ENCODE measurements around the gene ERCC4.

The ERCC4 gene

GRCh38 chr16:13950821-13951547, 31.0 kb downstream of the ERCC4 start:
- TF ChIP-seq REST (IDR thresholded peaks at IDR 0.05; ENCODE audit: low read depth) (no peak), CEBPB (IDR thresholded peaks at IDR 0.05) (no peak), NFIC (IDR thresholded peaks at IDR 0.05) (no peak), TCF12 (IDR thresholded peaks at IDR 0.05; ENCODE audit: low read depth) (no peak), TEAD4 (IDR thresholded peaks at IDR 0.05) (no peak), YY1 (IDR thresholded peaks at IDR 0.05; ENCODE audit: low read depth) (no peak), CREB1 (IDR thresholded peaks at IDR 0.05; ENCODE audit: low read depth) (no peak), FOXM1 (IDR thresholded peaks at IDR 0.05; ENCODE audit: borderline replicate concordance, low read depth) (no peak), EGR1 (IDR thresholded peaks at IDR 0.05) (no peak), RAD21 (IDR thresholded peaks at IDR 0.05; ENCODE audit: low read depth) (no peak)

GRCh38 chr16:13951611-13952010, 31.7 kb downstream of the ERCC4 start:
- no peak for TF ChIP-seq EP300 (IDR thresholded peaks at IDR 0.05; ENCODE audit: borderline replicate concordance)
- no peak for TF ChIP-seq MAX (IDR thresholded peaks at IDR 0.05)
- TF ChIP-seq EGR1 (IDR thresholded peaks at IDR 0.05), result no peak
- TF ChIP-seq RAD21 (IDR thresholded peaks at IDR 0.05; ENCODE audit: low read depth), result no peak
- no peak for TF ChIP-seq TEAD4 (IDR thresholded peaks at IDR 0.05)

- TF ChIP-seq EGR1 (IDR thresholded peaks at IDR 0.05) (no peak), MAX (IDR thresholded peaks at IDR 0.05) (no peak), TEAD4 (IDR thresholded peaks at IDR 0.05) (no peak), REST (IDR thresholded peaks at IDR 0.05; ENCODE audit: low read depth) (no peak), NFIC (IDR thresholded peaks at IDR 0.05) (no peak), EP300 (IDR thresholded peaks at IDR 0.05; ENCODE audit: borderline replicate concordance) (no peak), CREB1 (IDR thresholded peaks at IDR 0.05; ENCODE audit: low read depth) (no peak), ZBTB7A (IDR thresholded peaks at IDR 0.05; ENCODE audit: low read depth) (no peak), YY1 (IDR thresholded peaks at IDR 0.05; ENCODE audit: low read depth) (no peak), TCF12 (IDR thresholded peaks at IDR 0.05; ENCODE audit: low read depth) (no peak), RAD21 (IDR thresholded peaks at IDR 0.05; ENCODE audit: low read depth) (no peak)
Observed at GRCh38 chr16:13953501-13953900, 33.5 kb downstream of the ERCC4 start.

GRCh38 chr16:13956635-13957196, 36.8 kb downstream of the ERCC4 start:
- TF ChIP-seq ZBTB7A (IDR thresholded peaks at IDR 0.05; ENCODE audit: low read depth) (no peak), EGR1 (IDR thresholded peaks at IDR 0.05) (no peak), CEBPB (IDR thresholded peaks at IDR 0.05) (no peak), TAF1 (IDR thresholded peaks at IDR 0.05; ENCODE audit: low read depth) (no peak), YY1 (IDR thresholded peaks at IDR 0.05; ENCODE audit: low read depth) (no peak), MAX (IDR thresholded peaks at IDR 0.05) (no peak), TEAD4 (IDR thresholded peaks at IDR 0.05) (no peak), USF1 (IDR thresholded peaks at IDR 0.05) (no peak), CREB1 (IDR thresholded peaks at IDR 0.05; ENCODE audit: low read depth) (no peak), NFIC (IDR thresholded peaks at IDR 0.05) (no peak), REST (IDR thresholded peaks at IDR 0.05; ENCODE audit: low read depth) (no peak)

Data from Ishikawa (cell line).